ENCODE data around the gene KLK12.

Gene KLK12

GRCh38 chr19:51031880-51032225, 2.9 kb downstream of the KLK12 start:
- Histone ChIP-seq H2AFZ (no peak overlapping the region), H3K4me1 (no peaks in the 10 kb centered on the region), H3K9me3 (ENCODE audit: control insufficient read depth, low read length) (no peaks in the 10 kb centered on the region), H3K27me3 (ENCODE audit: control insufficient read depth, insufficient read depth, low read length) (no peaks in the 10 kb centered on the region), H3K79me2 (no peaks in the 10 kb centered on the region), H3K27ac (no peak overlapping the region), H3K36me3 (ENCODE audit: control insufficient read depth, insufficient read depth, low read length) (no peaks in the 10 kb centered on the region), H3K4me3 (ENCODE audit: low read depth, low read length) (no peak overlapping the region), H3K9ac (no peak overlapping the region), H3K4me2 (ENCODE audit: low read length) (no peak overlapping the region)
- TF ChIP-seq CTCF (IDR thresholded peaks at IDR 0.05) = no peak

GRCh38 chr19:51031220-51031879, 3.5 kb downstream of the KLK12 start:
- no peaks in the 10 kb centered on the region for H3K9me3 ChIP-seq (ENCODE audit: control insufficient read depth, low read length)
- TF ChIP-seq CTCF (IDR thresholded peaks at IDR 0.05) = no peak

GRCh38 chr19:51030631-51031030, 4.2 kb downstream of the KLK12 start:
- no peak overlapping the region for H3K4me3 ChIP-seq (ENCODE audit: low read depth, low read length)
- no peak overlapping the region for H3K9ac ChIP-seq
- H3K79me2 ChIP-seq = no peaks in the 10 kb centered on the region
- no peak for TF ChIP-seq CTCF (IDR thresholded peaks at IDR 0.05)
- no peaks in the 10 kb centered on the region for H3K9me3 ChIP-seq (ENCODE audit: control insufficient read depth, low read length)
- no peaks in the 10 kb centered on the region for H3K4me1 ChIP-seq
- no peaks in the 10 kb centered on the region for H3K36me3 ChIP-seq (ENCODE audit: control insufficient read depth, insufficient read depth, low read length)
- H2AFZ ChIP-seq = no peak overlapping the region
- H3K27me3 ChIP-seq (ENCODE audit: control insufficient read depth, insufficient read depth, low read length) = no peaks in the 10 kb centered on the region
- no peak overlapping the region for H3K27ac ChIP-seq
- no peak overlapping the region for H3K4me2 ChIP-seq (ENCODE audit: low read length)

More at GRCh38 chr19:51031220-51031879, 3.5 kb downstream of the KLK12 start:
- no peak overlapping the region for H3K27ac ChIP-seq
- H3K4me3 ChIP-seq (ENCODE audit: low read depth, low read length) = no peak overlapping the region
- no peaks in the 10 kb centered on the region for H3K4me1 ChIP-seq
- H3K36me3 ChIP-seq (ENCODE audit: control insufficient read depth, insufficient read depth, low read length) = no peaks in the 10 kb centered on the region
- H3K9ac ChIP-seq = no peak overlapping the region
- no peak overlapping the region for H3K4me2 ChIP-seq (ENCODE audit: low read length)
- no peak overlapping the region for H2AFZ ChIP-seq
- H3K27me3 ChIP-seq (ENCODE audit: control insufficient read depth, insufficient read depth, low read length) = no peaks in the 10 kb centered on the region
- no peaks in the 10 kb centered on the region for H3K79me2 ChIP-seq

GRCh38 chr19:51029718-51030117, 5.1 kb downstream of the KLK12 start:
- no peaks in the 10 kb centered on the region for H3K36me3 ChIP-seq (ENCODE audit: control insufficient read depth, insufficient read depth, low read length)
- H3K4me2 ChIP-seq (ENCODE audit: low read length) = no peak overlapping the region
- no peak overlapping the region for H2AFZ ChIP-seq
- no peak overlapping the region for H3K27ac ChIP-seq
- no peaks in the 10 kb centered on the region for H3K27me3 ChIP-seq (ENCODE audit: control insufficient read depth, insufficient read depth, low read length)
- H3K9ac ChIP-seq = no peak overlapping the region
- no peak overlapping the region for H3K4me3 ChIP-seq (ENCODE audit: low read depth, low read length)
- H3K79me2 ChIP-seq = no peaks in the 10 kb centered on the region
- no peaks in the 10 kb centered on the region for H3K4me1 ChIP-seq
- no peak for TF ChIP-seq CTCF (IDR thresholded peaks at IDR 0.05)
- H3K9me3 ChIP-seq (ENCODE audit: control insufficient read depth, low read length) = no peaks in the 10 kb centered on the region

- Histone ChIP-seq H3K4me3 (ENCODE audit: low read depth, low read length) (no peak overlapping the region), H2AFZ (no peak overlapping the region), H3K9me3 (ENCODE audit: control insufficient read depth, low read length) (no peaks in the 10 kb centered on the region), H3K36me3 (ENCODE audit: control insufficient read depth, insufficient read depth, low read length) (no peaks in the 10 kb centered on the region), H3K4me1 (no peaks in the 10 kb centered on the region), H3K79me2 (no peaks in the 10 kb centered on the region), H3K27me3 (ENCODE audit: control insufficient read depth, insufficient read depth, low read length) (no peaks in the 10 kb centered on the region), H3K27ac (no peak overlapping the region), H3K4me2 (ENCODE audit: low read length) (no peak overlapping the region), H3K9ac (no peak overlapping the region)
- no peak for TF ChIP-seq CTCF (IDR thresholded peaks at IDR 0.05)
These were observed 6.9 kb downstream of the KLK12 start for GRCh38 chr19:51027873-51028272.
